ENCODE results near the gene CDX1. TPM values are rescaled to one million over a fixed set of nuclear protein-coding genes. Genes with fewer than 3 reads are reported as not detected.

Gene CDX1
- total RNA-seq, result 0.36 TPM in 1 of 2 replicates, not detected in the other
- 0.18 TPM for polyA plus RNA-seq (2012)

GRCh38 chr5:150166650-150167511, at the start of gene CDX1:
CDX1 (plus strand) TSS chr5:150166778; CDS start chr5:150166877, 99 bp downstream.
- DNase-seq (ENCODE audit: low read depth), result no peak

GRCh38 chr5:150117945-150118560, 48.5 kb upstream of the CDX1 start:
- no peak for DNase-seq (ENCODE audit: low read depth)

DNA sequence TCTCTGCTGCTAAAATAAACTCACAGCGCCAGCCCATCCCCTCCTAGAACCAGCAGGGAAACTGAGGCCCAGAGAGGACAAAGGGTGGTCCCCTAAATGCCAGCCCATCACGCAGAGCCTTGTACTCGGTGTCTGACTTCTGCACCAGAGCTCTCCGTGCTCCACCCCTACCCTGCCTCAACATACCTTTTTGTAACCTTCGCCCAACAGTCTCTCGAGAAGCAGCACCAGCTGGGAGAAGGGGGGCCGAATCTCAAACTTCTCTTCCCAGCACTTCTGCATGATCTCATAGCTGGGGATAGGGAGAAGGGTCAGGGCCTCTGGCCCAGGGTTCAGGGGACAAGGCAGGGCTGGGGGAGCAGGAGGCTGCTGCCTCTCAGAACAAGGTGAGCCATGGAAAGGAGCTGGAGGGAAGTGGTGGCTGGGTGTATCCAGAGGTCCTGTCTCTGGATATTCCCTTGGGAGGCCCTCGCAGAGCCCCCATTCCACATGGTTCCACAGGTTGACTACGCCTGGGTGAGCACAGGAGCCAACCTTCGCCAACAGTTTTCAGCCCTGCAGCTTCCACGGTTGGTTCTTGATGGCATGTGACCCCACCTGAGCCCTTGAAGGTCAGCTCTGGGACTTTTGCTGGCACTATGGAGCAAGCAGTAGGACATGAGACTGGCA, 47.9 kb upstream of the CDX1 start:
- DNase-seq (ENCODE audit: low read depth), result no peak

DNA sequence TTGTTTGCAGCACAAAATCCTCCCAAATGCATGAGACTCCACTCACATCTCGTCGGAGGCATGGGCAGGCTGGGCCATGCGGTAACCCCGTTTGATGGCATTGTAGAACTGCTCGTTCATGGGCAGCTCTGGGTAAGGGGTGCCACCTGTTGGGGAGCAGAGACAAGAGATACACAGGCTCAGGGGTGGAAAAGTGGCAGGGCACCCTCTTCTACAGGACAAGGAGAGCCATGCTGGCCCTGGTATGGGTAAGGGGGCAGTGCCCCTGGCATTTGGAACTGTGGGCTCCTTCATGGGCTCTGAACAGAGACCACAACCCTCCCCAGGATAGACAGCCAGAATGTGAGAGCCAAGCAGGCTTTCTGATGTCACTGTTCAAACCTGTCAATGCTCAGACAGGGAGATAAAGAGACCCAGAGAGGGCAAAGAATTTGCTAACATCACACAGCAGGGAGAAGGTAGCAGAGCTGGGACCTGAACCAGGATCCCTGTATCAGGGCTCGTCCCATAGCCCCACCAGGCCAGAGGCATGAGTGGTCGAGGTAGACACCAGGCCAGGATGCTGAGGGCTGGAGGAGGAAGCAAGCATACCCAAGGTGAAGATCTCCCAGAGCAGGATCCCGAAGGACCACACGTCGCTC, 47.0 kb upstream of the CDX1 start:
- no peak for DNase-seq (ENCODE audit: low read depth)

DNA sequence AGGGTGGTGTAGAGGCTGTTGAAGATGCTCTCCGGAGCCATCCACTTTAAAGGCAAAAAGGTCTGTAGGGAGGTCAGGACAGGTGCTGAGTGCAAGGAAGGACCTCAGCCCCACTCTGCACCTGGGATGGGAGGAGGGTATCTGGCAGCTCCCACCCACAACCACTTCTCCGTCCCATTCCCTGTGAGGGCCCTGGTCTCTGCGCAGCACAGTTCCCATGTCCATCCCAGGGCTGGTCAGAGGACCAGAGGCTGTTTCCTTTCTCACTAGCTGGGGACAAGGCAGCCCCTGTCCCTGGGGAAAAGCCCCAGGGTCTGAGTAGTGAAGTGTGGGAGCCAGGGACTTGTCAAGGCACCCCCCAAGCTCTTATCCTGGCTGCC, 46.5 kb upstream of the CDX1 start:
- DNase-seq (ENCODE audit: low read depth), result no peak

GRCh38 chr5:150120617-150121447, 45.7 kb upstream of the CDX1 start:
- no peak for DNase-seq (ENCODE audit: low read depth)

DNA sequence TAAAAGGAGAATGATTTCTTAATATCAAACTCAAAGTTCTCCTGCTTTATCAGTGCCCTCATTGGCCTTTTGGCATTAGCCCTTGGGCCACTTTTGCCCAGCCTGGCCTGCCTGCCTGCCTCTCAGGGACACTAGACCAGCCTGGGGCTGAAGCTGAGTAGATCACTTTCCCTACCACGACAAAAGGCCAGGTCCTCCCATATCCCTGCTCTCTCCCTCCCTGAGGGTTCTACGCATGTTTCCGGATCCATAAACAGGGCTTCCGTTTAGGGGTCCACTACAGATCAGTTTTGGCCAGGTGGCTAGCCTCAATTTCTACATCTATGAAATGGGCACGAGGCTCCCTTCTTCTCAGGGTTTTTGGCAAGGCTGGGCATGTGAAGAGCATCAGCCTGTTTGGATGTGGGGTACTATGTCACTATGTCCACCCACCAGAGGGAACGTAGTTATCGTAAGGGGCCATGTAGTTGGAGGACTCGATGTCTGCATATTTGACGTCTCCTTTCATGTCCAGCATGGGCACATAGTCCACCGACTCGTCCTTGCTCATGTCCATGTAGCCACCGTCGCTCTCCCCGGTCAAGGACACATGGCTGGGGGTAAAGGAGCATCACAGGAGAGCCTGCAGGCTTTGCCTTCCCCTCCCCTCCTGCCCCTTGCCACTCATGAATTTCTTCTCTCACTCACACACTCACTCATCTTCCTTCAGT, 45.0 kb upstream of the CDX1 start:
- no peak for DNase-seq (ENCODE audit: low read depth)

DNA sequence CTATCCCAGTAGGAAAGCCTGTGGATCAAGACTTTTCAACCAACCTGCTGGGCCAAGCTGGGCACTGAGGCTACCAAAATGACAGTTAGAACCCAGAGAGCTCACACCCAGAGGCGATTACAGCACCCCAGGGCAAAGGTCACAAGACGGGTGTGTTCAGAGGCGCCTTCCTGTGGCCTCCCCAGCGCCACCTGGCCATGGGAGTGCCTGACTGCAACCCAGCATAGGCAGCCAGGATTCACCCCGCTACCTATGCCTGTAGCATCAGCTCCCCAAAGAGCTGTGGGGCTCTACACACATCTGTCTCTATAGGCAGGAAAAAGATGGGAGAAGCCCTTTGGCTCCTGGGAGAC, 44.4 kb upstream of the CDX1 start:
- no peak for DNase-seq (ENCODE audit: low read depth)

- DNase-seq (ENCODE audit: low read depth), result no peak
These were observed 43.8 kb upstream of the CDX1 start for GRCh38 chr5:150122536-150123481.

- DNase-seq (ENCODE audit: low read depth), result no peak
These were observed 43.0 kb upstream of the CDX1 start for GRCh38 chr5:150123542-150123941.

DNA sequence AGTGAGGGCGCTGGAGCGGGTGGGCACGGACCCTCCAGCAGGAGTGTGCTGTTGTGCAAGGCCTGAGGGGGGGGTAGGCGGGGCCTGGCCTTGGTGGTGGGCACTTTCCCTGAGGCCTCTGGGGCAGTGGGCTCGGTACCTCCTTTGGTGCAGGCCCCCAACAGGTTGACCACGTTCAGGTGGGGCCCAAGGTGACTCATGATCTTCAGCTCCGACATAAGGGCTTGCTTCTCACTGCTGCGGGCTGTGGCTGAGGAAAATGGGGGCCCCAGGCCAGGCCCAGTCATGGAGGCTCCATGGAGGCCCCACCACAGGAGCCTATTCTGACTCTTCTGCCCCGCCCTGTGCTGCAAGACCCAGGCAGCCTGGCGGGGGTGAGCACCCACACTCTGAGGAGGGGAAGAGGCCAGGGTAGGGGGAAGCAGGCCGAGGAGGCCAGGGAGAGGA, 42.4 kb upstream of the CDX1 start:
- no peak for DNase-seq (ENCODE audit: low read depth)

DNA sequence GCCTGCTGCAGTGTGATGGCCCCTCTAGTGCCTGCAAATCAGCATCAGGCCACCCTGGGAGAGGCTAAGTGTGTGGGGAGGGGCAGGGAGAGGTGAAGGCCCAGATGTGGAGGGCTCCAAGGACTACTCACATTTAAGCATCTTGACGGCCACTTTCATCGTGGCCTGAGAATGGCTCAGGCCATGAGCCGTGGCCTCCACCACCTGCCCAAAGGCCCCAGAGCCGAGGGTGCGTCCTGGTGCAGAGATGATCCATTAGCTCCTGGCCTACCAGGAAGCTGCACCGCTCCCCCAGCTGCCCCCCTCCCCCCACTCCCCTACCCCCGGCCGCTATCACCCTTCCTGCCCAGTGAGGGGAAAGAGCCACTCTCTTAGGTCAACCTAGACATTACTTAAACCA, 42.0 kb upstream of the CDX1 start:
- no peak for DNase-seq (ENCODE audit: low read depth)

DNA sequence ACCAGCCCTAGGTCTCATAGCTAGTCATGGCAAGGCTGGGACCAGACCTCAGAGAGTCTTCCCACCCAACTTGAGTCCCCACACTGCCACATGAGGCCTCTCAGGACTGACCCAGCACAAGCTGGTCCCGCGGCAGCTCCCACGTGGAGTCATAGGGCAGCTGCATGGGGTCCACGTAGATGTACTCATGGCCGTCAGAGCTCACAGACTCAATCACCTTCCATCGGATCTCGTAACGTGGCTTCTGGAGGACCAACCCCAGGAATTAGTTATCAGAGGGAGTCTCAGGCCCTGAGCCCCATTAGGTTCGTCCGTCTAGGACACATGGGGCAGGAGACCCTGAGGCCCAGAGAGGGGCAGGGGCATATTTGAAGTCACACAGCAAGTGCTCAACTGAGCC, 41.2 kb upstream of the CDX1 start:
- DNase-seq (ENCODE audit: low read depth), result no peak

DNA sequence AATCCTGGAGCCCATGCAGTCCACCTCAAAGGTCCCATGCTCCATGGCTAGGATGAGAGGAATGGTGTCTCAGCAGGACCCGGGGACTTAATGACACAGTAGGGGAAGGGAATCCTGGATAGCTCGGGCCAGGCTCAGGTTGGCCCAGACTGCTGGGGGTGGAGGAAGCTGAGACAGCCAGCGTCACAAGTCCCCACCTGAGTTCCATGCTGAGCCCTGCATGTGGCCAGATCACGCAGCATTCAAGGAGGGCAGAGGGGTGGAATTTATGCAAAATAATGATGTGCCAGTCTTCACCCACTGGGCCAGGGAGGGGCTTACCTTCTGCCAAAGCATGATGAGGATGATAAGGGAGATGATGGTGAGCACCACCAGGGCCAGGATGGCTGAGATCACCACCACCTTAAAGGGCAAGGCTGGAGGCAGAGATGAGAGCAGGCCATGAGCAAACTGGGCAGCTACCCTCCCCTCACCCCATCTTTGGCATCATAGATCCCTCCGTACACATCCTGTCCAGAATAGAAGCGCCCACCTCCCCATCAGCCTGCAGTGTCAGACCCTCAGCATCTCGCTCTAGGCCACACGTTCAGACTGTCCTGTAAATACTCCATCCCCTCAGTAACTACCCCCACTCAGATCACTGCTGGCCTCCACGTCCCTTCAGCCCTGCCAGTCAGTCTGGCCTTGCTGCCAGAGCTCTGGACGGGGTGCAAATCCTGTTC, 40.2 kb upstream of the CDX1 start:
- no peak for DNase-seq (ENCODE audit: low read depth)

DNA sequence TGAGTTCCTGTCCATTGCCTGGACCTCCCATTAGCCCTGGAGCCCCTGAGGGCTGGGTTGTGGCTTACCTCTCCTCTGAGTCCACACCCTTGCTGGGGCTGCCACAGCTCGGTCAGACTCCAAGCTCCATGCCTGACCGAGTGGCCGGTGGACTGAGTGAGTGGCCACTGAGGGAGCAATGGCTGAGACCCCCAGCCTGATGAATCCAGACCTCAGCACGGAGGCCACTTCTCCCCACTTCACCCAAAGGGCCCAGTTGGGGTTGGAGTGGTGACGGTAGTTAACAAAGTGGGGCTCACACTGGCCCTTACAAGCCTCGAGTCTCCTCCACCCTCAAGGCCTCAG, 39.7 kb upstream of the CDX1 start:
- no peak for DNase-seq (ENCODE audit: low read depth)

DNA sequence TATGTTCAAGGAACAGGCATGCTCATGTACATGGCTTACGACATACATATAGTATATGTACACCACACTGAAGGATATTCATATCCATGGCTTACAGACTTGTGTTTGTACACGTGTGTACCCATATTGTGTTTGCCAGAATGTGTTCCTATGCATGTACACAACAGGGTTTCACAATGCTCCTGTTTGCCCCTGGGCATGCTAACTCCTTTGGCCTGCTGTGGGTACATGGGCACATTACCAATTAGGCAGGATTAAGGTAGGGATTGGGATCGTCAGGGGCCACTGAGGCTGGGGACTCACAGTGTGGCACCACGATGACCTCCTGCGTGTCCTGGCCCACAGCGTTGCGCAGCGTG, 37.1 kb upstream of the CDX1 start:
- no peak for DNase-seq (ENCODE audit: low read depth)

- DNase-seq (ENCODE audit: low read depth), result peak; percentile 72
These were observed 36.6 kb upstream of the CDX1 start for GRCh38 chr5:150129813-150130492.

- no peak for DNase-seq (ENCODE audit: low read depth)
These were observed 36.1 kb upstream of the CDX1 start for GRCh38 chr5:150130493-150130922.
